Measurements from ENCODE around the gene TRNT1. TPM values are rescaled to one million over a fixed set of nuclear protein-coding genes. Genes with fewer than 3 reads are reported as not detected.

Gene TRNT1
- total RNA-seq, 2 experiments from 2014 or later = 25.8 to 30.7 TPM

GRCh38 chr3:3189102-3189727 is 62.5 kb downstream of the TRNT1 start:
- peak overlapping the region; percentile 58 for H3K4me3 Mint-ChIP-seq

DNA sequence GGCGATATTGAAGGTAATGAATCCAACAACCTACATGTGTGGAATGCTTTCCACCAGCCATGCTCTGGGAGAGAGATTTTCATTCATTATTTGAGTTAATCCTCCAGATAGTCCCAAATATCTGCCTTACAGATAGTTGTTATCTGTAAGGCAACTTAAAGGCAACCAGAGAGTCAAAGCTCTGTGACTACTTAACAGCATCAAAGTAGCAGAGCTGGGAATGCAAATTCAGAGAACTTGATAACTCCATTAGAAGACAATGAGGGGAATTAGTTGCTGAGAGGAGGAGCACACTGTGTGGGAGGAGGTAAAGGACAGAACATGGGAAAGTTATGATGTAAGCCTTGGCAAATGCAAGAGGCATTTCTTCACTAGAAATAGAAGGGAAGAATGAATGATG is 63.2 kb downstream of the TRNT1 start:
- Mint-ChIP-seq H3K4me1 (ENCODE audit: low read depth) (peaks cover 52% of the 10 kb centered on the region), H3K4me3 (peak overlapping the region; percentile 58), H3K36me3 (ENCODE audit: low read depth) (no peaks in the 10 kb centered on the region), H3K27me3 (no peaks in the 10 kb centered on the region), H3K27ac (peak overlapping the region; percentile 76), H3K9me3 (peaks cover 9% of the 10 kb centered on the region)
- CTCF ChIA-PET = interaction anchor here (1.2 kb wide), 1 partner anchor 11 kb away, joined by 4 read pairs; no protein-coding TSS in a partner anchor
- POLR2A ChIA-PET = interaction anchor here (1.4 to 2.7 kb wide), 4 partner anchors 10 to 17 kb away, joined by 9 to 24 read pairs (median 10); partner anchors contain the start of gene CRBN
- ATAC-seq (ENCODE audit: poor library complexity) (no peak), DNase-seq (no peak)
- intact Hi-C loops (cut with DNase I, micrococcal nuclease) = no loop called here
- peaks cover 0 to 8% of the 10 kb centered on the region in 2 experiments for H3K9me3 ChIP-seq (ENCODE audit: control insufficient read depth in 1 of 2, insufficient read depth in 1 of 2, low read length in 2 of 2)
- H3K4me1 ChIP-seq (ENCODE audit: insufficient read depth, low read length) = peaks cover 35% of the 10 kb centered on the region
- no peaks in the 10 kb centered on the region for H3K27me3 ChIP-seq (ENCODE audit: control insufficient read depth in 1 of 2, insufficient read depth in 2 of 2, low read length in 2 of 2)
- H3K27ac ChIP-seq (ENCODE audit: low read depth in 1 of 2, low read length in 2 of 2) = no peak overlapping the region
- TF ChIP-seq CTCF (IDR thresholded peaks at IDR 0.05) = no peak
- no peaks in the 10 kb centered on the region for H3K36me3 ChIP-seq (ENCODE audit: insufficient read depth, low read length)
- H3K4me3 ChIP-seq (ENCODE audit: low read length) = no peak overlapping the region

More at GRCh38 chr3:3189102-3189727, 62.5 kb downstream of the TRNT1 start:
- H3K4me1 ChIP-seq (ENCODE audit: insufficient read depth, low read length) = peaks cover 35% of the 10 kb centered on the region
- H3K9me3 Mint-ChIP-seq = peaks cover 9% of the 10 kb centered on the region
- peaks cover 50% of the 10 kb centered on the region for H3K4me1 Mint-ChIP-seq (ENCODE audit: low read depth)
- peaks cover 0 to 8% of the 10 kb centered on the region in 2 experiments for H3K9me3 ChIP-seq (ENCODE audit: control insufficient read depth in 1 of 2, insufficient read depth in 1 of 2, low read length in 2 of 2)
- ATAC-seq (ENCODE audit: poor library complexity) (no peak), DNase-seq (no peak)
- ChIA-PET POLR2A (interaction anchor here (0.6 to 3.2 kb wide), 4 partner anchors 10 to 16 kb away, joined by 3 to 11 read pairs (median 9); partner anchors contain the start of gene CRBN), CTCF (interaction anchor here (1.2 kb wide), 1 partner anchor 11 kb away, joined by 4 read pairs; no protein-coding TSS in a partner anchor)
- H3K36me3 Mint-ChIP-seq (ENCODE audit: low read depth) = no peaks in the 10 kb centered on the region
- intact Hi-C loops (cut with DNase I, micrococcal nuclease) = no loop called here
- H3K27me3 ChIP-seq (ENCODE audit: control insufficient read depth in 1 of 2, insufficient read depth in 2 of 2, low read length in 2 of 2) = no peaks in the 10 kb centered on the region
- H3K27ac ChIP-seq (ENCODE audit: low read depth in 1 of 2, low read length in 2 of 2) = no peak overlapping the region
- H3K36me3 ChIP-seq (ENCODE audit: insufficient read depth, low read length) = no peaks in the 10 kb centered on the region
- no peak overlapping the region for H3K4me3 ChIP-seq (ENCODE audit: low read length)
- no peak for TF ChIP-seq CTCF (IDR thresholded peaks at IDR 0.05)
- no peaks in the 10 kb centered on the region for H3K27me3 Mint-ChIP-seq
- H3K27ac Mint-ChIP-seq = peak overlapping the region; percentile 76

DNA sequence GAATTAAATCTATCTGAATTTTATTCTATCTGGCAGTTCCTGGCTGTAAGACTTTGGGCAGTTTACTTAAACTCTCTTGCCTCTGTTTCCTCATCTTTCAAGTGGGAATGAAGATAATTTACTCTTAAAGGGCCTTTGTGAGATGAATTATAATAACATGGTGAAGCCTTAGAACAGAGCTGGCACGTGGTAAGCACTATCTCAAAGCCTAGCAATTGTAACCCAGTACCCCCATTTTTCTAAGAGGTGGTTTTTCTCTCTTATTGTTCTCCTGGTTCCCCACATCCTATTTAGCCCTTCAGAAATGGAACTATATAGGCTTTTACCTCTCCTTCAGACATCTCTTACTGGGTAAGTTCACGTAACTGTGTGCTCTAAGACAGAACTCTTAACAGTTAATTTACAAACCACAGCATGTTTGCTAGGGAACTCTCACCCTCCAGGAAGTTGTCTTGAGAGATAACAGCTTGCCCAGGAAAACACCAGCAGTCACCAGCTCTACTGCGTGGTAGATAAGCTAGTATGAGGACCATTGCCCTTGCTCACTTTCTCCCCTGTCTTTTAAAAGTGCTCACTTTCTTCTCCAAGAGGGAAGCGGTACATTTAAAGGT is 65.0 kb downstream of the TRNT1 start:
- Mint-ChIP-seq H3K27ac (peak overlapping the region; percentile 93), H3K4me3 (peak overlapping the region; percentile 71), H3K27me3 (no peaks in the 10 kb centered on the region), H3K4me1 (ENCODE audit: low read depth) (peaks cover 57% of the 10 kb centered on the region), H3K9me3 (no peaks in the 10 kb centered on the region), H3K36me3 (ENCODE audit: low read depth) (no peaks in the 10 kb centered on the region)
- intact Hi-C loops (cut with DNase I, micrococcal nuclease) = no loop called here
- peak overlapping the region; percentile 53 to 55 for H3K27ac ChIP-seq (ENCODE audit: low read depth in 1 of 2, low read length in 2 of 2)
- no peaks in the 10 kb centered on the region for H3K27me3 ChIP-seq (ENCODE audit: control insufficient read depth in 1 of 2, insufficient read depth in 2 of 2, low read length in 2 of 2)
- ChIA-PET CTCF (no interaction called here), POLR2A (interaction anchor here (0.6 to 2.7 kb wide), 9 partner anchors 9 to 1997 kb away, joined by 3 to 24 read pairs (median 7); partner anchors contain the start of genes CRBN and ITPR1)
- TF ChIP-seq CTCF (IDR thresholded peaks at IDR 0.05) = no peak
- H3K36me3 ChIP-seq (ENCODE audit: insufficient read depth, low read length) = no peaks in the 10 kb centered on the region
- ATAC-seq (ENCODE audit: poor library complexity) (peak; percentile 79), DNase-seq (peak in 4 of 14 experiments; percentile 49 to 65 (median 58))
- H3K4me1 ChIP-seq (ENCODE audit: insufficient read depth, low read length) = peaks cover 35% of the 10 kb centered on the region
- peaks cover 0 to 2% of the 10 kb centered on the region in 2 experiments for H3K9me3 ChIP-seq (ENCODE audit: control insufficient read depth in 1 of 2, insufficient read depth in 1 of 2, low read length in 2 of 2)
- H3K4me3 ChIP-seq (ENCODE audit: low read length) = peak overlapping the region; percentile 32

Measured in CD4-positive, alpha-beta T cell (primary cell).